Loucy (cell line): ENCODE measurements around the gene DNMBP.

Experiments used
- CTCF ChIP-seq: fragments of 200-600 bp; sonication (generic); conservative IDR thresholded peaks from 2 replicates; pipeline ENCODE4 v1.5.1; 2014; ENCODE audit warnings: mild to moderate bottlenecking, antibody characterized with exemption, low read length
- EZH2phosphoT487 ChIP-seq: fragments of 200-600 bp; IDR thresholded peaks from 2 replicates; pipeline ENCODE4 v1.6.1; 2018; ENCODE audit warnings: antibody characterized with exemption, mild to moderate bottlenecking, moderate library complexity, borderline replicate concordance

GRCh38 chr10:99952799-99953198, 56.9 kb downstream of the DNMBP start:
- TF ChIP-seq EZH2phosphoT487 (no peak), CTCF (no peak)
